Activated naive CD4-positive, alpha-beta T cell treated with anti-CD3 and anti-CD28 coated beads, Interleukin-2, amount 50 U/mL, for 72 hours (primary cell): ENCODE data around the gene CIT. TPM values are rescaled to one million over a fixed set of nuclear protein-coding genes. Genes with fewer than 3 reads are reported as not detected.
"Not testable (repeated sequence)": the region's sequence is repeated elsewhere in the genome, so short reads cannot be mapped to it uniquely, and the experiment has no call there.

Experiments used
- ATAC-seq, 2 donors: fragments of 150-1000 bp; cut with Tn5 transposase; 2 replicates each; pipeline ENCODE4 v1.10.0; 2021; ENCODE audit warnings: mild to moderate bottlenecking in 2 of 2, moderate library complexity in 2 of 2
- DNase-seq, 2 donors: peaks; one replicate each; pipeline ENCODE4 v3.0.0; 2021 to 2022; ENCODE audit warnings: low spot score in 2 of 2
- H3K27ac Mint-ChIP-seq, 2 donors: one replicate each; pipeline ENCODE4 v1.8.0; 2022; ENCODE audit warnings: mild to moderate bottlenecking in 2 of 2, mixed read lengths in 2 of 2
- H3K36me3 Mint-ChIP-seq, 2 donors: one replicate each; pipeline ENCODE4 v1.8.0; 2022; ENCODE audit warnings: mixed read lengths in 2 of 2
- H3K9me3 Mint-ChIP-seq, 2 donors: one replicate each; pipeline ENCODE4 v1.8.0; 2022; ENCODE audit warnings: mixed read lengths in 2 of 2
- total RNA-seq, 2 donors: library from RNA; stranded (reverse); gene quantifications; one replicate each; pipeline ENCODE4 v1.2.3, GENCODE V29; 2022

Gene CIT
- total RNA-seq, 2 donors from 2014 or later, result 83.4 to 147 TPM

GRCh38 chr12:119710374-119710964 lies 166.7 kb downstream of the CIT start:
- no peak for DNase-seq
- peaks cover 34 to 73% of the 10 kb centered on the region in 2 donors for H3K36me3 Mint-ChIP-seq
- peaks cover 4 to 5% of the 10 kb centered on the region in 2 donors for H3K9me3 Mint-ChIP-seq
- no peak overlapping the region for H3K27ac Mint-ChIP-seq
- ATAC-seq, result no peak

GRCh38 chr12:119706427-119706826 lies 170.7 kb downstream of the CIT start:
- DNase-seq, H3K27ac Mint-ChIP-seq, ATAC-seq, H3K9me3 Mint-ChIP-seq: not testable (repeated sequence)
- H3K36me3 Mint-ChIP-seq, result peaks cover 18 to 36% of the 10 kb centered on the region in 2 donors

GRCh38 chr12:119705182-119705581 lies 171.9 kb downstream of the CIT start:
- no peak overlapping the region for H3K27ac Mint-ChIP-seq
- no peak for ATAC-seq
- H3K36me3 Mint-ChIP-seq, result peaks cover 18 to 30% of the 10 kb centered on the region in 2 donors
- no peak for DNase-seq
- no peaks in the 10 kb centered on the region for H3K9me3 Mint-ChIP-seq

- DNase-seq, result no peak
- Mint-ChIP-seq H3K9me3 (no peaks in the 10 kb centered on the region), H3K27ac (peak overlapping the region in 1 of 2 donors; percentile 27), H3K36me3 (peaks cover 14 to 25% of the 10 kb centered on the region in 2 donors)
- ATAC-seq, result no peak
Measured at GRCh38 chr12:119704065-119704747, 172.9 kb downstream of the CIT start.

GRCh38 chr12:119700078-119700477 lies 177.0 kb downstream of the CIT start:
- no peak for DNase-seq

GRCh38 chr12:119699199-119699760 lies 177.8 kb downstream of the CIT start:
- no peak for DNase-seq

More at GRCh38 chr12:119700078-119700477, 177.0 kb downstream of the CIT start:
- Mint-ChIP-seq H3K27ac (no peak overlapping the region), H3K9me3 (no peaks in the 10 kb centered on the region), H3K36me3 (peaks cover 0 to 8% of the 10 kb centered on the region in 2 donors)
- no peak for ATAC-seq

GRCh38 chr12:119696943-119697342 lies 180.2 kb downstream of the CIT start:
- no peak for ATAC-seq
- H3K27ac Mint-ChIP-seq, result peak overlapping the region in 1 of 2 donors; percentile 81

More at GRCh38 chr12:119699199-119699760, 177.8 kb downstream of the CIT start:
- ATAC-seq, result no peak
- peaks cover 0 to 8% of the 10 kb centered on the region in 2 donors for H3K36me3 Mint-ChIP-seq
- H3K27ac Mint-ChIP-seq, result no peak overlapping the region
- H3K9me3 Mint-ChIP-seq, result no peaks in the 10 kb centered on the region

GRCh38 chr12:119695034-119695433 lies 182.1 kb downstream of the CIT start:
- Mint-ChIP-seq H3K27ac (no peak overlapping the region), H3K9me3 (no peaks in the 10 kb centered on the region), H3K36me3 (peaks cover 0 to 8% of the 10 kb centered on the region in 2 donors)
- ATAC-seq (no peak), DNase-seq (no peak)

More at GRCh38 chr12:119696943-119697342, 180.2 kb downstream of the CIT start:
- DNase-seq, result no peak
- Mint-ChIP-seq H3K9me3 (no peaks in the 10 kb centered on the region), H3K36me3 (peaks cover 0 to 8% of the 10 kb centered on the region in 2 donors)

GRCh38 chr12:119694111-119694510 lies 183.0 kb downstream of the CIT start:
- peaks cover 0 to 8% of the 10 kb centered on the region in 2 donors for H3K36me3 Mint-ChIP-seq
- H3K9me3 Mint-ChIP-seq, result no peaks in the 10 kb centered on the region
- no peak overlapping the region for H3K27ac Mint-ChIP-seq
- no peak for ATAC-seq
- DNase-seq, result no peak

- H3K36me3 Mint-ChIP-seq, result peaks cover 0 to 8% of the 10 kb centered on the region in 2 donors
- ATAC-seq, result no peak
- no peaks in the 10 kb centered on the region for H3K9me3 Mint-ChIP-seq
Measured at GRCh38 chr12:119693511-119693910, 183.6 kb downstream of the CIT start.

GRCh38 chr12:119692997-119693396 lies 184.1 kb downstream of the CIT start:
- peaks cover 0 to 11% of the 10 kb centered on the region in 2 donors for H3K36me3 Mint-ChIP-seq
- DNase-seq, result no peak
- no peaks in the 10 kb centered on the region for H3K9me3 Mint-ChIP-seq
- ATAC-seq, result no peak
- H3K27ac Mint-ChIP-seq, result no peak overlapping the region

More at GRCh38 chr12:119693511-119693910, 183.6 kb downstream of the CIT start:
- H3K27ac Mint-ChIP-seq, result no peak overlapping the region
- DNase-seq, result no peak

- peaks cover 0 to 15% of the 10 kb centered on the region in 2 donors for H3K36me3 Mint-ChIP-seq
- no peak overlapping the region for H3K27ac Mint-ChIP-seq
- ATAC-seq (no peak), DNase-seq (no peak)
- no peaks in the 10 kb centered on the region for H3K9me3 Mint-ChIP-seq
Measured at GRCh38 chr12:119692410-119692809, 184.7 kb downstream of the CIT start.

- Mint-ChIP-seq H3K36me3 (peaks cover 0 to 15% of the 10 kb centered on the region in 2 donors), H3K9me3 (no peaks in the 10 kb centered on the region), H3K27ac (no peak overlapping the region)
- ATAC-seq, result no peak
- DNase-seq, result no peak
Measured at GRCh38 chr12:119691202-119691810, 185.8 kb downstream of the CIT start.

GRCh38 chr12:119689935-119690500 lies 187.1 kb downstream of the CIT start:
- ATAC-seq (no peak), DNase-seq (no peak)
- H3K9me3 Mint-ChIP-seq, result no peaks in the 10 kb centered on the region
- peak overlapping the region in 1 of 2 donors; percentile 44 for H3K27ac Mint-ChIP-seq
- H3K36me3 Mint-ChIP-seq, result peaks cover 0 to 15% of the 10 kb centered on the region in 2 donors

- Mint-ChIP-seq H3K9me3 (no peaks in the 10 kb centered on the region), H3K36me3 (peaks cover 0 to 21% of the 10 kb centered on the region in 2 donors), H3K27ac (peak overlapping the region in 1 of 2 donors; percentile 30)
- ATAC-seq, result no peak
- DNase-seq, result no peak
Measured at GRCh38 chr12:119687879-119688278, 189.2 kb downstream of the CIT start.

- no peak overlapping the region for H3K27ac Mint-ChIP-seq
- H3K9me3 Mint-ChIP-seq, result no peaks in the 10 kb centered on the region
- ATAC-seq (no peak), DNase-seq (no peak)
- peaks cover 0 to 21% of the 10 kb centered on the region in 2 donors for H3K36me3 Mint-ChIP-seq
Measured at GRCh38 chr12:119687406-119687805, 189.7 kb downstream of the CIT start.

GRCh38 chr12:119686776-119687175 lies 190.3 kb downstream of the CIT start:
- H3K9me3 Mint-ChIP-seq, result no peaks in the 10 kb centered on the region
- peak overlapping the region in 1 of 2 donors; percentile 4 for H3K27ac Mint-ChIP-seq
- H3K36me3 Mint-ChIP-seq, result peaks cover 0 to 26% of the 10 kb centered on the region in 2 donors
- no peak for DNase-seq
- ATAC-seq, result no peak
